HepG2 (cell line): ENCODE results near the gene NUTM2A. TPM values are rescaled to one million over a fixed set of nuclear protein-coding genes. Genes with fewer than 3 reads are reported as not detected.
"Not testable (repeated sequence)": the region's sequence is repeated elsewhere in the genome, so short reads cannot be mapped to it uniquely, and the experiment has no call there.

ENCODE experiments used
- ATAC-seq: fragments of 200-7000 bp; cut with Tn5 transposase; 3 replicates; pipeline ENCODE4 v1.9.1; 2020; ENCODE audit warnings: mild to moderate bottlenecking, moderate library complexity
- BruUV-seq: library from RNA; stranded (reverse); fragments of 400-500 nt; replicated peaks from 2 replicates; lab custom pipeline; 2021; lab: Mats Ljungman, UMichigan
- CTCF ChIA-PET: fragments of 300-600 bp; formaldehyde crosslinking; extraction: SDS; loops from one replicate; lab custom pipeline; 2021; ENCODE audit warnings: low total read pairs, inconsistent platforms, low intra/inter-chr PET ratio; lab: Yijun Ruan, JAX
- POLR2A ChIA-PET: fragments of 350-600 bp; sonication (Branson Sonifier 250); formaldehyde crosslinking; loops from one replicate; lab custom pipeline; 2020; ENCODE audit warnings: antibody characterized with exemption, inconsistent platforms; lab: Yijun Ruan, JAX
- DNase-seq: peaks from one replicate; pipeline ENCODE4 v3.0.0-alpha.2; 2015; ENCODE audit warnings: low spot score
- FAIRE-seq: peaks from 3 replicates; lab custom pipeline; 2011; peaks lifted over from hg19 to GRCh38; lab: Jason Lieb, UNC
- H2AFZ ChIP-seq: one replicate; pipeline ENCODE4 v1.6.1; 2011; ENCODE audit warnings: low read length, inconsistent platforms
- H3K27ac ChIP-seq: fragments of 300-600 bp; 3 replicates; pipeline ENCODE4 v1.8.0; 2011; ENCODE audit warnings: mixed run types, mild to moderate bottlenecking, mixed read lengths, low read length, inconsistent platforms; ENCODE audit not compliant: insufficient read depth; ENCODE audit errors: extremely low read length
- H3K27me3 ChIP-seq, 2 experiments: fragments of 200-600 bp in 1 of 2; 2 replicates in 1 of 2; 3 replicates in 1 of 2; pipeline versions ENCODE4 v1.6.0 to v1.8.0; 2011; ENCODE audit warnings: low read length in 2 of 2, mild to moderate bottlenecking in 2 of 2, moderate library complexity in 2 of 2, inconsistent platforms in 1 of 2; ENCODE audit not compliant: insufficient read depth in 2 of 2, control insufficient read depth in 1 of 2
- H3K36me3 ChIP-seq, 2 experiments: fragments of 200-600 bp in 1 of 2; replicated peaks in 1 of 2; 2 replicates in 1 of 2; 3 replicates in 1 of 2; pipeline versions ENCODE4 v1.5.1 to v1.8.0; 2011; ENCODE audit warnings: low read length in 2 of 2, inconsistent platforms in 1 of 2; ENCODE audit not compliant: insufficient read depth in 2 of 2, control insufficient read depth in 1 of 2
- H3K4me1 ChIP-seq: 2 replicates; pipeline ENCODE4 v1.5.1; 2012; ENCODE audit warnings: low read length, inconsistent platforms; ENCODE audit not compliant: insufficient read depth
- H3K4me2 ChIP-seq: 2 replicates; pipeline ENCODE4 v1.6.0; 2011; ENCODE audit warnings: low read depth, low read length, inconsistent platforms
- H3K4me3 ChIP-seq, 3 experiments: fragments of 200-600 bp in 1 of 3; sonication (generic), shearing (Covaris generic) in 1 of 3; replicated peaks in 1 of 3; 2 replicates each; pipeline ENCODE4 v1.5.1; 2011 to 2016; ENCODE audit warnings: low read length in 3 of 3, inconsistent platforms in 2 of 3, low read depth in 2 of 3, mild to moderate bottlenecking in 2 of 3, control low read depth in 1 of 3, mixed read lengths in 1 of 3; ENCODE audit not compliant: insufficient read depth in 1 of 3
- H3K79me2 ChIP-seq: one replicate; pipeline ENCODE4 v1.6.1; 2011; ENCODE audit warnings: low read length, inconsistent platforms; ENCODE audit not compliant: insufficient read depth
- H3K9ac ChIP-seq: 2 replicates; pipeline ENCODE4 v1.6.0; 2011; ENCODE audit warnings: mild to moderate bottlenecking, low read depth, low read length, inconsistent platforms; ENCODE audit not compliant: insufficient read depth
- H3K9me3 ChIP-seq: 2 replicates; pipeline ENCODE4 v1.5.1; 2012; ENCODE audit warnings: mild to moderate bottlenecking, low read length
- H4K20me1 ChIP-seq: 2 replicates; pipeline ENCODE4 v1.6.0; 2011; ENCODE audit warnings: inconsistent platforms, mild to moderate bottlenecking, low read length, moderate library complexity; ENCODE audit not compliant: insufficient read depth
- WGBS: methylation state at CpG from one replicate; pipeline ENCODE4 v1.1.6; 2017; ENCODE audit warnings: low lambda C conversion rate; 5-methylcytosine and 5-hydroxymethylcytosine counted together
- in situ Hi-C: cut with HindIII; loops from 2 replicates; pipeline ENCODE4 v1.10.0; 2017; ENCODE audit warnings: low pct_unique_long_range_greater_than_20kb; ENCODE audit not compliant: extremely low pct_ligation_motif_present
- intact Hi-C: fragments of 100-400 bp; cut with micrococcal nuclease; formaldehyde crosslinking; loops from one replicate; pipeline ENCODE4 v1.10.0; 2022; ENCODE audit not compliant: unreplicated experiment
- polyA plus RNA-seq, 8 experiments: library from polyadenylated mRNA; depleted of rRNA in 3 of 8; stranded (reverse) in 7 of 8; unstranded in 1 of 8; fragments of >200 nt; fragmentation: Illumina TruSeq in 4 of 8; extraction: Trizol in 4 of 8; gene quantifications; 2 replicates each; pipeline versions ENCODE4 v1.2.1 to v1.2.3, GENCODE V29; 2011 to 2016; ENCODE audit warnings: low read depth in 4 of 8, missing spikeins in 1 of 8, mixed read lengths in 1 of 8; ENCODE audit not compliant: insufficient read depth in 1 of 8
- total RNA-seq, 5 experiments: library from RNA; depleted of rRNA; stranded (reverse); fragments of >200 nt; fragmentation: Illumina TruSeq; extraction: Trizol; gene quantifications; 2 replicates each; pipeline ENCODE4 v1.2.3, GENCODE V29; 2016; ENCODE audit warnings: low read depth in 1 of 5

NUTM2A gene
- total and polyA plus RNA-seq, 2 of the 13 experiments (the other 11 are each of a cell fraction or from before 2014, with no cell fraction given) = 0.05 to 0.31 TPM

DNA sequence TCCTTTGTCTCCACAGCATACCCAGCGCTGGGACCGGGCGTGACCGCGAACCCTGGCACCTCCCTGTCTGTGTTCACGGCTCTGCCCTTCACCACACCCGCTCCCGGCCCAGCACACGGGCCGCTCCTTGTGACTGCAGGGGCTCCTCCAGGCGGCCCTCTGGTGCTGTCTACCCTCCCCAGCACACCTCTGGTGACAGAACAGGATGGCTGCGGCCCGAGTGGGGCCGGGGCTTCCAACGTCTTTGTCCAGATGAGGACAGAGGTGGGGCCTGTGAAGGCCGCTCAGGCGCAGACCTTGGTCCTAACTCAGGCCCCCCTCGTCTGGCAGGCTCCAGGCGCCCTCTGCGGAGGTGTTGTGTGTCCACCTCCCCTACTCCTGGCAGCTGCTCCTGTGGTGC is 3.0 kb downstream of the NUTM2A start:
- H3K79me2 ChIP-seq, BruUV-seq, H3K27me3 ChIP-seq, H3K9ac ChIP-seq, POLR2A ChIA-PET, ATAC-seq, H2AFZ ChIP-seq, H4K20me1 ChIP-seq, H3K9me3 ChIP-seq, H3K4me2 ChIP-seq, H3K27ac ChIP-seq, DNase-seq, intact Hi-C loops, in situ Hi-C loops, CTCF ChIA-PET, H3K36me3 ChIP-seq, FAIRE-seq, H3K4me1 ChIP-seq, H3K4me3 ChIP-seq: not testable (repeated sequence)
- 87% methylated on average over 6 of the region's 20 CpGs for WGBS

DNA sequence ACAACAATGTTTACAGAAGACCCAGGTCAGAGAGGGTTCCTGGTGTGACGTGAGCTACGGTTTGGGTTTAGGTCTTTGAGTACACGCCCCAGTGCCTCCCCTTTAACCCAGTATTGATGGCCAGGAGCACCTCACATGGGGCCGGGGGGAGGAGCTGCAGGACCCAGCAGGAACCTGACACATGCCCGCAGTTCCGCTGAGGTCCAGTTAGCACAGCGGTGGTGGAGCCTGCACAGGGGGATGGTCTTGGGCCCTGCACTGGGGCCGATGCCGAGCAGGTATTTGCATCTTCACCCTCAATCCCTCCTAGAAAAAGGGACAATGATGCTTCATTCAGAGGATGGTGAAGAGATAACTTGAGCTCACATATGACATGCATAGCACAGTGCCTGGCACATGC is 4.0 kb downstream of the NUTM2A start:
- not testable (repeated sequence) for H3K36me3 ChIP-seq, FAIRE-seq
- 97% methylated on average over 5 of the region's 9 CpGs for WGBS

DNA sequence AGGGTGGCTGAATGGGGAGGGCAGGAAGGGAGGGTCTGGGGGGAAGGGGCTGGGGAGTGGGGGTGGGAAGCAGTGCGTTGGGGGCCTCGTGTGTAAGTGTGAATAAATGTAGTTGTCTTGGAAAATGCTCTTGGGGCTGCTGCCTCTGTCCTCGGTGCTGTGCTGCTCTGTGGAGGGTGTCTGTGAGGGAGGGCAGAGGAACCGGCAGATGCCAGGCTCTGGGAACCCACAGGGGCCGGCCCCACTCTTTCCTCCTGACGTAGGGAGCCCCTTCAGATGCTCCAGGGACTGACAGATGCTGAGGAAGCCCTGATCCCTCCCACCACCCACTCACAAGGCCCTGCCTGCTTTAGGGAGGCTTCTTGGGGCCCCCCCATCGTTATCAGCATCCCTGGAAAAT is 9.6 kb downstream of the NUTM2A start:
- DNase-seq, intact Hi-C loops, BruUV-seq, H3K79me2 ChIP-seq, H3K36me3 ChIP-seq, H2AFZ ChIP-seq, H3K27me3 ChIP-seq, H3K4me1 ChIP-seq, H3K27ac ChIP-seq, H3K9me3 ChIP-seq, H3K9ac ChIP-seq, H4K20me1 ChIP-seq, CTCF ChIA-PET, in situ Hi-C loops, FAIRE-seq, H3K4me2 ChIP-seq, ATAC-seq, H3K4me3 ChIP-seq, POLR2A ChIA-PET: not testable (repeated sequence)
- no CpG with 5 or more reads among the region's 7 CpGs for WGBS

More for the DNA sequence above, 4.0 kb downstream of the NUTM2A start:
- POLR2A ChIA-PET, intact Hi-C loops, H3K27me3 ChIP-seq, H2AFZ ChIP-seq, H3K4me1 ChIP-seq, H3K9me3 ChIP-seq, BruUV-seq, ATAC-seq, H3K4me2 ChIP-seq, H3K79me2 ChIP-seq, H3K4me3 ChIP-seq, CTCF ChIA-PET, H3K9ac ChIP-seq, in situ Hi-C loops, H3K27ac ChIP-seq, DNase-seq, H4K20me1 ChIP-seq: not testable (repeated sequence)

DNA sequence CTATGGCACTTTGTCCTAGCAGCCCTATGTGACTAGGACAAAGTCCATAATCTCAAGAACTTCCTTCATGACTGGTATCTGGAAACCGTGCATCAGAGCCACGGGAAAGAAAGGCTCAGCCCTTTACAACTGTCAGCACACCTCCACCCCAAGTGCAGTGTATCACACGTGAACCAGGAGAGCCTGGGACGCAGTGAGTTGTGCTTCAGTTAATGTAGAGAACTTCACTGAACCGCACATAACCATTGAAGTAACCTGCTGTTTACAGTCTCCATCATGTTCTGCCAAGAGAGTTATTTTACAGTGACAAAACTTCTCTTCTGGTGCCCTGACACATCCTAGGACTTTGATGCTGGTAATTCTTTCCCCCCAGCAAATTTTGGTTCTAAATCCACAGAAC is 12.0 kb downstream of the NUTM2A start:
- ATAC-seq, H3K27ac ChIP-seq, H3K9me3 ChIP-seq, DNase-seq, POLR2A ChIA-PET, H3K27me3 ChIP-seq, H2AFZ ChIP-seq, H3K4me2 ChIP-seq, intact Hi-C loops, in situ Hi-C loops, H3K9ac ChIP-seq, H3K79me2 ChIP-seq, BruUV-seq, H3K36me3 ChIP-seq, H4K20me1 ChIP-seq, H3K4me3 ChIP-seq, FAIRE-seq, H3K4me1 ChIP-seq, CTCF ChIA-PET: not testable (repeated sequence)
- 100% methylated on average over 3 of the region's 5 CpGs for WGBS
